ENCODE measurements around the gene PHLDA2.
"Not testable (repeated sequence)": the region's sequence is repeated elsewhere in the genome, so short reads cannot be mapped to it uniquely, and the experiment has no call there.

PHLDA2 gene

DNA sequence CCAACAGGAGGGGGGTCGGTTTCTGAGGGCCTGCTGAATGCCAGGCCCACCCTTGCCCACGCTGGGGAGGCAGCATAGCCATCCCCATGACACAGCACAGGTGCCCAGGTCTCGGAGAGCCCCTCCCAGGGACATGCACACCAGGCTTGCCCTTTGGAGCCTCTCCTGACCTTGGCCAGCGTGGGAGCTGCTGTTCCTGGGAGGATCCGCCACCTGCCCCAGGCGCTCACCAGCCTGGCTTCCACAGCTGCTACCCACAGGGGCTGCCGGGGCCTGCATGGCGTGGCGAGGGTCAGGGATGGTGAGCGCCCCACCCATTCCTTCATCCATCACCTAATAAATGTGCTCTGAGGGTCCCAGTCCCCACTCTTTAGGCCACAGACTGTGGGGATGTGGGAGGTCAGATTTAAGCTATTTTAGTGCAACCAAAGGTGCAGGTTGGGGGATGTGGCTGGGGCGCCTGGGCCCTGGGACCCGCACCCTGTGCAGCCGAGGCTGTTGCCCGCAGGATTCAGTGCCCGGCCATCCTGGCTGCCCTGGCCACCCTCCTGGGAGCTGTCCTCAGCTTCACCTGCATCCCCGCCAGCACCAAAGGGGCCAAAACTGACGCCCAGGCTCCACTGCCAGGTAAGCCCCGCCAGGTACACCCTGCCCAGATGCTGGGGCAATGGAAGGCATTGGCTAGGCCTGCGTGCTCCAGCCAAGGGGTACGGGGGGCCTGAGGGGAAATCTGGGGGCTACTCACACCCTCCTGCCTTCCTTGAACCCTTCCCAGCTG lies 12.9 kb downstream of the PHLDA2 start:
- DNase-seq (ENCODE audit: insufficient read length, low spot score) (no peak), FAIRE-seq (no peak)

DNA sequence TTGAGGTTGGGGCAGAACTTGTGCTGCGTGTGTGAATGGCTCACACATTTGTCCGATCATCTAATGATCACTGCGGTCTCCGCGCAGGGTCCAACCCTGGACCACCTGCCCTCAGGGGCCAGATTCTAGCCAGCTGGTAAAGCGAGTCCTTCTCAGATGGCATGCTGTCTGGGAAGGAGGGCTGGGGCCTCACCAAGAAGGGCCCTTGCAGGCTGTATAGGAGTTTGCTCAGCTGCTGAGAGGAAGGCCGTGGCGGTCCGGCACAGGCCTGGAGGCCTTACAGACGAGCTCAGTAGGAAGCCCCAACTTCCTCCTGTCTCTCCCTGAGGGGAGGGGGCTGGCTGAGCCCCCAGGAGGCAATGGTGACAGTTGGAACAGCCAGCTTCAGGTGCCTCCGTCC lies 13.7 kb downstream of the PHLDA2 start:
- DNase-seq (ENCODE audit: insufficient read length, low spot score) (no peak), FAIRE-seq (no peak)

DNA sequence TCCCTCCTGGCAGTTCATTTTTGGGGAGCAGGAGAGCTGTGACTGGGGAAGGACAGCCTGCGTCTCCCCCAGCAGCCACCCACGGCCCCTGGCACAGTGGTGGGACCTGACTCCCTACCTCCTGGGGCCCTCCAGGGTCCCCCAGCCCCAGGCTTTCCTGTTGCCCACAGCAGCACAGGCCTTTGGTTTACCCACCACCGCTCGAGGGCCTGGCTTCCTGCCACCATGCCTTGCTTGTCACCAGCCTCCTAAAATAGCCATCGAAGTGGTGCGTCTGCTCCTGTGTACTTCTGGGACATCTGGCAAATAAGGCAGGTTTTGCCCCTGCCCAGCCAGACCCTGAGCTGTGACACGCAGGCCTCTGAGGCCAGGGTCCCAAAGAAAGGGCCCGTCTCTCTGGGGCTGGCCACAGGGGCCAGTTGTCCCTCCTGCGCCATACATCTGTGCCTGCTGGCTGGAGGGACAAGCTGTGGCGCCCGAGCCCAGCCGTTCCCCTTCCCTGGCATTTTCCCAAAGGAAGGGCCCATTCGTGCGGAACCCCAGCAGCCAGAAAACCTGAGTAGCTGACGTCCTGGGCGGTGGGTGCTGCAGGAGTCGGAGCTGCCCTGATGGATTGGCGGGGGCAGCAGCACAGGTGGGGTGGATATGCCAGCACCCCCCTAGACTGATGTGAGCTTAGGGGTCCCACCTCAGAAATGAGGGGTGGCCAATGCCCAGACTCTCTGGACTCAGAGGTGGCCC lies 14.6 kb downstream of the PHLDA2 start:
- DNase-seq (ENCODE audit: insufficient read length, low spot score) (no peak), FAIRE-seq (no peak)

DNA sequence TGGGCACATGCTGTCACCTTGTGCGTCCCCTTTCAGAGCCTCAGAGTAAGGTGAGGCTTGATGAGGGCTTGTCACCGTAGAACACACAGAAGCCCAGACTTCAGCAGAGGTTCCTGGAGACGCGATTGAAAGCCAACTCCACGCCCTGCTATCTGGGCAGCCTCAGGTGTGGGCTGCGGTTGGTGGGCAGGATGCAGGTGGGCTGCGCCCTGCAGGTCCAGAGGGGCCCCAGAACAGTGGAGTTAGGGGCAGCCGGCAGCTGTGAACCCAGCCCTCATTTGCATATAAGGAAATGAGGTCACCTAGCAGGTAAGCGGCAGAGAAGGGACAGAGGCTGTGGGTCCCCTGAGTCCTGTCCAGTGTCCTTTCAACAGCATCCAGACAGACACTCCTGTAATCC lies 15.4 kb downstream of the PHLDA2 start:
- DNase-seq (ENCODE audit: insufficient read length, low spot score) (no peak), FAIRE-seq (no peak)

DNA sequence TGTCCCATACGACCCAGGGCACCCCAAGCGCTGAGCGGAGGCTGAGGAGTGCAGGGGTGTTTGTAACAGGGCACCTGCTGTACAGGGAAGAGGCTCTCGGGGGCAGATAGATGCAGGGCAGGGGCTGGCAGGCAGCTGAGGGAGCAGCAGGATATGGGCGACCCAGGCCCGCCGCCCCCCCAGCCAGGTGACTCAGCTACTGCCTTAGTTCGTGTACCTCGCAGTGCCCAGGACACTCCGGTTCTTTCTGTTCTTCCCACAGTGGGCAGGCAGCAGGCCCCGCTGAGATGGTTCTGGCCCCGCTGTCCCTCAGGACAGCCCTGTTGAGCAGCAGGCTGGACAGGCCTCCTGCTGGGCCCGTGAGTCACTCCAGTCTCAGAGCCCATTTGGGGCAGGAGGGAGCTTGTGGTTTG lies 16.2 kb downstream of the PHLDA2 start:
- DNase-seq (ENCODE audit: insufficient read length, low spot score) = no peak
- no peak for FAIRE-seq

DNA sequence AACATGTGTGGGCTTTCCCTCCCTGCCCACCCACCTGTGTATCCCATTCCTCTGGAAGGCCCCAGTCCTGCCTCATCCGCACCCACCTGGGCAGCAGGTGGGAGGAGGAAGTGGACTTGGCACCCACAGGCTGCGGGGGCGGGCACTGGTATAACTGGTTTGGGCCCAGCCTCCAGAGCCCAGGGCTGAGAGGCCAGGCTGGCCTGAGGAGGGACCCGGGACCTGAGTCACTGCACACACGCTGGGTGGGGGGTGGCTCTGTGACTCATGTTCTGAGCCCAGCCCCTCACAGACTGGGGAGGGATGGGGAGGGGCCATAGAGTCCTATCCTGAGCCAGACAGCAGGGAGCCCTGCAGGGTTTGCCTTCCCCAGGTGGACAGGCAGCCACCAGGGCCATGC lies 16.7 kb downstream of the PHLDA2 start:
- FAIRE-seq (no peak), DNase-seq (ENCODE audit: insufficient read length, low spot score) (no peak)

DNA sequence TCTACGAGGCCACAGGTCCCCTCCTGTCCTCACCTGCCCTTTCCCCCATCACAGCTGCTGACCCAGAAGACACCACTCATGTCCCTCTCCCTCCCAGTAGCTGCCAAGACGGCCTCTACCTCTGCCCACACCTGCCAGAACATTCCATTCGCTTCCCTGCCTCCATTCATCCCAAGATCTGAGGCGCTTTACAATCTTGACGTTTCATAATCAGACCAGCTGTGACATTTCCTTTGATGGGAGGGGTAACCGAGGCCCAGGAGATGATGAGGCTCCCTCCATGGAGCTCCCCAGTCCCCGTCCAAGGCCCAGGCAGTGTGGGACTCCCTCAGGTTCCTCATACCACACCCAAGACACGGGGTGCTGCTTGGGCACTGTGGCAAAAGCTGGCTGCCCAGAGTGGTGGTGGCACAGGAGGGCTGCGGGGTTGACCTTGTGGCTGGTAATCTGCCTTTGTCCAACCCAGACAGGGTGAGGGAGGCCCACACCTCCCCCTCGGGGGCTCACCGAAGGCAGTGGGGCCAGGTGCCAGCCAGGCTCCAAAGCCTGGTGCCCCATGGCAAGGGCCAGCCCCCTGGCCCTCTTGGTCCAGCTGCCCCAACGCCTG lies 17.3 kb downstream of the PHLDA2 start:
- FAIRE-seq (no peak), DNase-seq (ENCODE audit: insufficient read length, low spot score) (no peak)

DNA sequence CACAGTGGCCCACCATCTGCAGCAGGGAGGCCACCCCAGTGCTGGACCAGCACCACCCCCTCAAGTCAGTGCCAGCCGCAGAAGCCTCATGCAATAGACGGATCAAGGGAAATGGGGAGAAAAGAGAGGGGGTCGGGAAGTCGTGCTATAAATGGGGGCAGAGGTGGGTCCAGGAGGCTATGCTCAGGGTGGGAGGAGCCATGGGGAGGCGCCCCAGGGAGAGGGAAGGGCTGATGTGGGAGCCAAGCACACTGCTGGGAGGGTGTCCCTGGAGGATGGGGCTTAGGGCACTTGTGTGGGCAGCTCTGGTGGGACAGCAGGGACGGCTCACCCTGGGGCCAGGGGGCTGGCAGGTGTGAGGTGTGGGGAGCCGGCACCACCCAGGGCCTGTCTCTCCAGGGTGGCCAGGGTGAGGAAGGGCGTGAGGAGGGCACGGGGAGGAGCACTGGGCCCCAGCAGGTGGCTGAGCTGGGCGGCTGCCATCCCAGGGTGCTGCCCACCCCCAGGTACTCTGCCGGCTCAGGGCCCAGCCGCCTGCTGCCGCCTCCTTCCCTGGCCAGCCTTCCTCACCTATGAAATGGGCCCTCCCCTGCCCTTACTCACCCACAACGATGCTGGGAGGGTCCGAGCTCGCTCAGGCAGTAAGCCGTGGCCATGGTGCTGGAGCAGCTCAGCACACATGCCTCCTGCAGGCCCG lies 18.0 kb downstream of the PHLDA2 start:
- FAIRE-seq = no peak
- no peak for DNase-seq (ENCODE audit: insufficient read length, low spot score)

DNA sequence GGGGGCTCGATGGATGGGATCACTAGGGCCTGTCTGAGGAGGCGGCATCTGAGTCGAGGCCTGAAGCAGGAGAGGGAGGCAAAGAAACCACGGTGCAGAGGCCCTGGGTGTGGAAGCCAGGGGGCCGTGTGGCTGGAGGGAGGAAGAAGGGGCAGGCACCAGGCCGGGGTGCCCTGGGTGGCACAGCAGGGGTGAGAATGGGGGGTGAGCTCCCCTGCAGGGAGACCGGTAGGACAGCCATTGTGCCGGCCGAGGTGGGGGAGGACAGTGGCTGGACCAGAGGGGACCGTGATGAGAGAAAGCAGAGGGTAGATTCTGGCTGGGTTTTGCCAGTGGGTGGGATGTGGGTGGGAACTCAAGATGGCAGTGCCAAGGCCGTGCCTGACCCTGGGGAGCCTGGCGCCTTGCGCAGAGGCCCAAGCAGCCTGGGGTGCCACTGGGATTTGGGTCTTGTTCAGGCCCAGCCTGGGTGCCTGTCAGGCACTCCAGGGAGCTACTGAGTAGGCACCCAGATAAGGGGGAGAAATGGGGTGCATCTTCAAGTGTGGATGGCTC lies 18.7 kb downstream of the PHLDA2 start:
- FAIRE-seq = no peak

DNA sequence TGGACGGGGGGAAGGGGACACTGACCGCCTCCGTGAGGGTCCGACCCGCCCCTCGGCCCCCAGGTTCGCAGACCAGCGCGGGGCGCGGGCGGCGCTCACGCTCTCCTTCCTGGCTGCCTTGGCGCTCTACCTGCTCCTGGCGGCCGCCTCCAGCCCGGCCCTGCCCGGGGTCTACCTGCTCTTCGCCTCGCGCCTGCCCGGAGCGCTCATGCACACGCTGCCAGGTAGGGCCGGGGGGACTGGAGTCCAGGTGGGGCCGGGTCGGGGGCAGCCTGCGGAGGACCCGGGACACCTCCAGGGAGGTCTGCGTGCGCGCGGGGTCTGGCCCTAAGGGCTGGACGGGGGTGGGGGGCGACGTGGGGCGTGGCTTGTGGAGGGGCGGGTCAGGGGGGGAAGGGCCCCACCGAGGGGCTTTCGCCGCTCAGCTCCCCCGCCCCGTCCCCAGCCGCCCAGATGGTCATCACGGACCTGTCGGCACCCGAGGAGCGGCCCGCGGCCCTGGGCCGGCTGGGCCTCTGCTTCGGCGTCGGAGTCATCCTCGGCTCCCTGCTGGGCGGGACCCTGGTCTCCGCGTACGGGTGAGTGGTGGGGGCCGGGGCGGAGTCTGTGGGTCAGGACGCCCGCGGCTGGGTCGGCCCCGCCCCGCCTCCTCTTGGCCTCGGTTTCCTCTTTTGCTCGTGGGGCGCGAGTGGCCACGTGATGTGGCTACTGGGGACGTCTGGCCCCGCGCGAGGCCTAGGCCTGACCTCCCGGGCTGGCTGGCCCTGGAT lies 19.9 kb downstream of the PHLDA2 start:
- FAIRE-seq (no peak), DNase-seq (ENCODE audit: insufficient read length, low spot score) (no peak)

More for the DNA sequence above, 18.7 kb downstream of the PHLDA2 start:
- DNase-seq (ENCODE audit: insufficient read length, low spot score) = no peak

DNA sequence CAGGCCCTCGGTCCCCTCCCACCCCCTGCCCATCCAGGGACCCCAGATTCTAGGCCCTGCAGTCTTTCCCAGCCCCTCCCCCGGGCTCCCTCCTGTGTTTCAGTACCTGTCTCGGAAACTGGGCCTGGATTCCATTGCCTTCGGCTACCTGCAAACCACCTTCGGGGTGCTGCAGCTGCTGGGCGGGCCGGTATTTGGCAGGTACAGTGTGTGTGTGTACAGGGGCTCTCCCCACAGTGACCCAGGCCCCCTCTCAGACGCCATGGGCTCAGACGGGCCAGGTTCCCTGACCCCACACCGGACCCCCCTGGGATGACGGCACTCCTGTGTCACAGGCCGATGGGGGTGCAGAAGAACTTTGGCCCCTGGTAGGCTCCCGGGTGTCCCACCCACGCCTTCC lies 21.1 kb downstream of the PHLDA2 start:
- no peak for FAIRE-seq

DNA sequence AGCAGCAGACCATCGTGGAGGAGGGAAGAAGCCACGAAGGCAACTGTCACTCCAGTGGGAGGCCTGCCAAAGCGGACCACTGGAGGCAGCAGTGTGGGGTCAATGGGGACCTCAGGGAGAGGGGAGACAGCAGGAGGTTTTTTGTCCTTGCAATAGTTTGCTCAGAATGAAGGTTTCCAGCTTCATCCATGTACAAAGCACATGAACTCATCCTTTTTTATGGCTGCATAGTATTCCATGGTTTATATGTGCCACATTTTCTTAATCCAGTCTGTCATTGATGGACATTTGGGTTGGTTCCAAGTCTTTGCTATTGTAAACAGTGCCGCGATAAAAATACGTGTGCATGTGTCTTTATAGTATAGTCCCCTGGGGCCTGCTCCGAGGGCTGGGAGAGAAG lies 23.9 kb downstream of the PHLDA2 start:
- not testable (repeated sequence) for DNase-seq (ENCODE audit: insufficient read length, low spot score); FAIRE-seq

More for the DNA sequence above, 21.1 kb downstream of the PHLDA2 start:
- no peak for DNase-seq (ENCODE audit: insufficient read length, low spot score)

DNA sequence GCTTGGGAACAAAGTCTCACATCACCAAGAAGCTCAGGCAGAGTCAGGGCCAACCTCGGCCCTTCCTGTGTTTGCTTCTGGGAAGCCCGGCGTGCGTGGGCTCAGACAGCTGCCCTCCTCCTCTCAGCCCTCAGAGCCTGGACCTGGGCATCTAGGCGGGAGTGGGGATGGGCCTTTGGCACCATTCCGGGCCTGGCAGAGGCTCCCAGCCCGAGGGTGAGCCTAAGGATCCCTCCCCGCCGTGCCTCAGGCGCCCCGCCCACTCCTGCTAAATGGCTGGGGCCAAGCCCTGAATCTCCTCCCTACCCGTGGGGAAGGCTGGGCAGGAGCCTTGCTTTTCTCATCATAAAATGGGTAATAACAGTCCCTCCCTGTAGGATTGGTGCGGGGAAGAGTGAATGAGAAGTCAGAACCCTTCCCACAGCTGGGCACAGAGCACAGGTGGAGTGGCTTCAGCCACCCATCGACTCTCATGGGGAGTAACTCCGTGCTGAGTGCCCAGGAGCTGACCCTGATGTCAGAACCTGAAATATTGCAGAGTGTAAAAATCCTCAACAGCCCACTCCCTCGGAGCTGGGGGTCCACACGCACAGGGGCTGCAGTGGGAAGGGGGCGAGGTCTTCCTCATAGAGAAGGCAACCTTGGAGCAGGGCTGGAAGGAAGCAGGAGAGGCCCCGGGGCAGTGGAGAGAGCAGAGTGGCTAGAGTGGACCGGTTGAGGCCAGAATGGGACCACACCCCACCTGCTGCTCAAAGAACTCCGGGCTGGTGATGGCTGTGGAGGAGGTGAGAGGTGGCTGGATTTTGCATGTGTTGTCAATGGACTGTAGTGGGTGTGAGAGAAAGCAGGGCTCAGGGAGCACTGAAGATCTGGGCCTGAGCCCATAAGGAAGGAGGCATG lies 24.8 kb downstream of the PHLDA2 start:
- no peak for FAIRE-seq
- DNase-seq (ENCODE audit: insufficient read length, low spot score) = no peak

DNA sequence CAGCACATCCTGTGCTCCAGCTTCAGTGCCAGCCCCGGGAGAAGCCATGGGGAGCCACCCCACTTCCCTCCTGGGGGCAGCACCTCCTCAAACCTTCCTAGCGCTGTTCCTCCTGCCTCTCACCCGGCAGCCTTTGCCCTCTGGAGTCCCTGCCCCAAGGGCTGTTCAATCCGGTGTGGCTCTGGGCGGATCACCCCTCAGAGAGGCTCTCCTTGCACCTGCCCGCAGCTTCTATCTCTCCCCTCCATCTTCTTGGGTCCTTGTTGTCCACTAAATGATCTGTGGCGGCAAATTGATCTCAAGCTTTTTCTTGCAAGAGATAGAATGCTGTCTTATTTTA lies 25.6 kb downstream of the PHLDA2 start:
- DNase-seq (ENCODE audit: insufficient read length, low spot score) (no peak), FAIRE-seq (no peak)

DNA sequence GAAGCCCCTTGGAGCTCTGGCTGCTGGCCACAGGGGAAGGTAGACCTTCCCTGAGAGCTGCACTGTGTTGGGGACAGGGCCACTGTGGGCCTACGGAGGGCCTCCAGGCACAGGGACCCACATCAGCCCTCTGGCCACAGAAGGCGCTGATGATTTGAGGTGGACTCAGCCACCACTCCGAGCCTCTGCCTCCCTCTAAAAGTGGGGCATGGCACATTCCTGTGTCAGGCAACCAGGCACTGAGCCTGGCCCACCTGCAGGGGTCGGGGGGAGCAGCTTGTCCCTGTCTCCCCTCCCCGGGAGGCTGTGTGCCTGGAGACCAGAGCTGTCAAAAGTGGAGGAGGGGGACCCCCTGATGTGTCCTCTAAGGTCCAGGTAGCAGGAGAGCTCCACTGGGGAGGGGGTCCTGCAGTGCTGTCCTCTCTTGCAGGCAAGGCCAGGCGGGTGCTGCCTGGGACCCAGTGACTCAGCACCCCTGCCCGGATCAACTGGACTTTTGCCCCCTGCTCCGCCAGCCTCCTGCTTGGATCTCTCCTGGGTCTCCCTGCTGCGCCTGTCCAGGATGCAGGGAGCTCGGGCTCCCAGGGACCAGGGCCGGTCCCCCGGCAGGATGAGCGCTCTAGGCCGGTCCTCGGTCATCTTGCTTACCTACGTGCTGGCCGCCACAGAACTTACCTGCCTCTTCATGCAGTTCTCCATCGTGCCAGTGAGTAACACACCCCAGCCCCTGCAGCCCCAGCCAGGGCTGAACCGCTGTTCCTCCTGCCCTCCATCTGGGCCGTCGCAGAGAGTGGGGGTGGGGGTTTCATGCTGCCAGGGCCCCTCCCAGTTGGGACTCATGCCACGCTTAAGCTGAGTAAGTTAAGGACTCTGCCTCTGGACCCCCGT lies 26.2 kb downstream of the PHLDA2 start:
- no peak for DNase-seq (ENCODE audit: insufficient read length, low spot score)
- no peak for FAIRE-seq

DNA sequence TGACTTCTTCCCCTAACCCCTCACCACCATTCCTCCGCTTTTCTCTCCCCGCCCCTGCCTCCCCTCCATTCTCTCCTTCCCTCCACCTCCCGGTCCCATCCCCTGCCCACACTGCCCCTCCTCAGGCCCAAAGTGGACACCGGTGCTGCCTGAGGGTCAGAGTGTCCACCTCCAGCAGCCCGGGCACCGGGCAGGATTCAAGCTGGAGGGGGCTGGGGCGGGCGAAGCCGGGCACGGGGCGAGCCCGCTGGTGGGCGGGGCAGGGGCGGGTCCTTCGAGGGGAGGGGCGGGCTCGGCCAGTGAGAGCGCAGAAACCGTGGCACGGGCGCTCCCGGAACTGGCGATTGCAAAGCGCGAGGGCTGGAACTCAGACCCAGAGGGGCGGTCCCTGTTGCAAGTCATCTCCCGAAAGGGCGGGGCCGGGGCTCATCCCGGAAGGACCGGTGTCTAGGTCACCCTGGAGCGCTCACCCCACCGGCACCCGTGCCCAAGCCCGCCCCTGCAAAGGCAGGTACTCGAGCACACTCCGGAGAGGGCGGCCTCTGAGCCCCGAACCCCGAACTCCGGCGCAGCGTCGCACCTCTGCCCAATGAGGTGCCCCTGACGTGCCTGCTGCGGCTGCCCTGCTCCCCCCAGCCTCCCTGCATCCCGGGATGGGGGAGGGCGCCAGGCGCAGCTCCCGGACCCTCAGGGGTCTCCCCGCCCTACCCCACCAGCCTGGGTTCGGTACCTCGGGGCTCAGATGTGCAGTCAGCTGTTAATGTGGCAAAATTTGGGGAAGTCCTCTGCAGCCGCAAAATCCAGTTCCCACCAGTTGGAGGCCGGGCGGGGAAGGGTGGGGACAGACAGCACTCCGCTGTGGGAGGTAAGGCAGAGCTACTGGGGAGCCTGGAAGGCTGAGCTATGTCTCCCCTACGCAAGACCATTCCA lies 27.1 kb downstream of the PHLDA2 start:
- peak; percentile 99 for DNase-seq (ENCODE audit: insufficient read length, low spot score)
- FAIRE-seq = peak; percentile 90

DNA sequence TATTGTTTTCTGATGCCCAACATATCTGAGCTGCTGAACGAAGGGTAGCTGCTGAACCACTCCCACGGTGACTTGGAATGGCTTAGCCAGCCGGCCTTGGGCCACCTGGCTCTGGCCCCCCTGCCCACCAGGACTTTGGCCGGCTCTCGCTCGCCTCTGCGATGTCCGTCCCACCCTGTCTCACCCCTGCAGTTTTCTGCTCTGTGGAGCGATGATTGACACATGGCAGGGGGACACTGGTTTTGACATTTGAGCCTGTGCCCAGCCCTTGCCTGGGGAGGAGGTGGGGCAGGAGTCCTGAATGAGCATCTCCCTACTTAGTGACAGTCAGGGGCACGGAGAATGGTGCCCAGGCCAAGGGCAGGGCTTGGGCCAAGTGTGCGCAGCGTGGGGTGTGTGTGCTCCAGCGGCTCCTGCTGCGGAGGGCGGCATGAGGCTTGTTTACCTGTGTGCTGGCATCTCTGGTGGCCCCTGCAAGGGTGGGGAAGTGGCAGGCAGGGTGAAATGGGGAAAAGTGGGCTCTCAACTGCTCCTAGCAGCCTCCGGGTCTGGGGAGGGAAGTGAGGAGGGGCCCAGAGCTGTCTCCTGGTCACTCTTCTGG lies 27.9 kb downstream of the PHLDA2 start:
- FAIRE-seq (no peak), DNase-seq (ENCODE audit: insufficient read length, low spot score) (no peak)
